ENCODE data around the gene GEMIN7.

DNA sequence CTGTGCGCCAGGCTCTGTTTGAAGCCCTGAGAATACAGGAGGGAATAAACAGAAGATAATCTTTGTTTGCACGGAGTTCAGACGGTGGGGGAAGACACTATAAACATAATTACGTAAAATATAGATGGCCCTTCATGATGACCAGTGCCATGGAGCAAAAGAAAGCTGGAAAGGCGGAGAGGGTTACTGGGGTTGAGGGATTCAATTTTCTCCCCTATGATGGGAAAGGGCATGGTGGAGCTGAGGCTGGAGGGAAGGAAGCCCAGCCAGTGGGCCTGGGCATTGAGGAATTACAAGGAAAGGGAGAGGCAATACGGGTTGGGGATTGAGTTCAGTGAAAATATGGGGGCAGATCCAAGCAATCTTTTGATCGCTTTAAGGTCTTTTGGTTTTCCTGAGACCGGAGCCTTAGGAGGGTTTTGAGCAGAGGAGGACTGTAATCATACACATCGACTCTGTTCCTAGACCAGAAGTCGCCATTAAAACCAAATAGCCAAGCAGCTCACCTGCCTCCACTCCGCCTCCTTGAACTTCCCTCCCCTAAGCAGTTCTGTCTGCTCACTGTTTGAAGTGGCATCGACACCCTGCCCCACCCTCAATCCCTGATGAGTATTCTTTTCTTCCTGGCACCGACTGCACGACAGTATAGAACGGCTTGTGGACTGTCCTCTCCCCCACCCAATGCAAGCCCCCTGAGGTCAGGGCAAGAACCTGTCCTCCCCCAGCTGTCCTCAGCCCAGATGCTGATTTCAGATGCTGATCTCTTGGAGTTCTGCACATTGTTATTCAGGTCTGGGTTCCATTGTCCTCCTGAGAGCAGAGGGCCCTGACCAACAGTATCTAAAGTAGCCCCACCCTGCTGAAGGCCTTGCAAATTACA lies 2.0 kb upstream of the GEMIN7 start:
- TF ChIP-seq CTCF (IDR thresholded peaks at IDR 0.05) (no peak), POLR2AphosphoS5 (IDR thresholded peaks at IDR 0.05) (no peak)

Data from breast epithelium (tissue), 3 donors.